Measurements from ENCODE around the gene NBEA.
"Not testable (repeated sequence)": the region's sequence is repeated elsewhere in the genome, so short reads cannot be mapped to it uniquely, and the experiment has no call there.

NBEA gene

GRCh38 chr13:35599384-35599783, 657.3 kb downstream of the NBEA start:
- no peak for DNase-seq

- DNase-seq: no peak
These were observed 658.1 kb downstream of the NBEA start for GRCh38 chr13:35600137-35600536.

- DNase-seq: no peak
These were observed 661.7 kb downstream of the NBEA start for GRCh38 chr13:35603593-35604285.

- DNase-seq: no peak
These were observed 672.6 kb downstream of the NBEA start for GRCh38 chr13:35614666-35615065.

- no peak for DNase-seq
These were observed 675.4 kb downstream of the NBEA start for GRCh38 chr13:35617420-35617819.

GRCh38 chr13:35618565-35619083, 676.6 kb downstream of the NBEA start:
- no peak for DNase-seq

GRCh38 chr13:35621989-35622388, 679.9 kb downstream of the NBEA start:
- DNase-seq: no peak

GRCh38 chr13:35629026-35629425, 687.0 kb downstream of the NBEA start:
- DNase-seq: no peak

- peak; percentile 1 for DNase-seq
These were observed 688.6 kb downstream of the NBEA start for GRCh38 chr13:35630551-35631275.

GRCh38 chr13:35631666-35632065, 689.6 kb downstream of the NBEA start:
- no peak for DNase-seq

- DNase-seq: no peak
These were observed 701.6 kb downstream of the NBEA start for GRCh38 chr13:35643625-35644024.

GRCh38 chr13:35646056-35646774, 704.1 kb downstream of the NBEA start:
- DNase-seq: no peak

- DNase-seq: no peak
These were observed 706.1 kb downstream of the NBEA start for GRCh38 chr13:35648201-35648600.

GRCh38 chr13:35649162-35649561, 707.1 kb downstream of the NBEA start:
- DNase-seq: no peak

GRCh38 chr13:35659796-35660195, 717.7 kb downstream of the NBEA start:
- no peak for DNase-seq

- no peak for DNase-seq
These were observed 722.7 kb downstream of the NBEA start for GRCh38 chr13:35664747-35665146.

- DNase-seq: no peak
These were observed 727.3 kb downstream of the NBEA start for GRCh38 chr13:35669321-35669720.

GRCh38 chr13:35672611-35673010, 730.5 kb downstream of the NBEA start:
- DNase-seq: no peak

- DNase-seq: no peak
These were observed 733.6 kb downstream of the NBEA start for GRCh38 chr13:35675651-35676050.

GRCh38 chr13:35677863-35678262, 735.8 kb downstream of the NBEA start:
- DNase-seq: not testable (repeated sequence)

GRCh38 chr13:35681685-35682084, 739.6 kb downstream of the NBEA start:
- DNase-seq: no peak

GRCh38 chr13:35684432-35684831, 742.4 kb downstream of the NBEA start:
- no peak for DNase-seq

- DNase-seq: no peak
These were observed 745.3 kb downstream of the NBEA start for GRCh38 chr13:35687336-35687735.
